NCI-H2029 treated with DMSO at 0.1 percent for 48 hours (cell line): ENCODE data around the gene FOXN3.

Source experiments
- DNase-seq: peaks from one replicate; lab custom pipeline; 2025; lab: John Stamatoyannopoulos, UW

FOXN3 gene

GRCh38 chr14:89430391-89431236, 13.6 kb upstream of the FOXN3 start:
- no peak for DNase-seq

GRCh38 chr14:89429199-89430181, 12.5 kb upstream of the FOXN3 start:
- DNase-seq, result no peak

- no peak for DNase-seq
These were observed 11.6 kb upstream of the FOXN3 start for GRCh38 chr14:89428546-89429198.

- no peak for DNase-seq
These were observed 11.1 kb upstream of the FOXN3 start for GRCh38 chr14:89428173-89428523.

DNA sequence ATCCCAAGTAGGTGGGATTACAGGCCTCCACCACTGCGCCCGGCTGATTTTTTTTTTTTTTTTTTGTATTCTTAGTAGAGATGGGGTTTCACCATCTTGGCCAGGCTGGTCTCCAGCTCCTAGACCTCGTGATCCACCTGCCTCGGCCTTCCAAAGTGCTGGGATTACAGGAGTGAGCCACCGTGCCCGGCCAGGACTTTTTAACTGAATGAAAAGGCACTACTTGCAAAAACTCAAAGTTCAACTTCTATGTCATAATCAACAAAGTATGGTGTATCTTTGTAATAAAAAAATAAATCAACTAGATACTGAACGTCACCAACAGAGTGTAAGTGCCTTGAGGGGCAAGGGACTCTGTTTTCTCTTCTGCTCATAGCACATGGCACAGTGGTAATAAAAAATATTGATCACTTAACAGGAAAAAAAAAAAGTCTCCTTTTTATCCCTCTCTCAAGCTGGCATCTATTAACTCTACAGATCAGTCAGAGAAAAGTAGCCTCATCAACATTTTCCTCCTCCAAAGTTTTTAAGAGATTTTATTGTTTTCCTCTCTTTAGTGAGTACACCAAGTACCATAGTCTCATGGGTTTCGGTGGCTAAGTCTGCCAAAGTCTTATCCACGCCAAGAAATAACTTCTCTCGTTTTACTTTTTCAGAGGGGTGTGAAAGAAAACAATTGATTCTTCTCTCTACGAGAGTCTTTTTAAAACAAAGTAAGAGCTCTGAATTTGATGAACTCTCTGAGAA, 10.6 kb upstream of the FOXN3 start:
- no peak for DNase-seq

DNA sequence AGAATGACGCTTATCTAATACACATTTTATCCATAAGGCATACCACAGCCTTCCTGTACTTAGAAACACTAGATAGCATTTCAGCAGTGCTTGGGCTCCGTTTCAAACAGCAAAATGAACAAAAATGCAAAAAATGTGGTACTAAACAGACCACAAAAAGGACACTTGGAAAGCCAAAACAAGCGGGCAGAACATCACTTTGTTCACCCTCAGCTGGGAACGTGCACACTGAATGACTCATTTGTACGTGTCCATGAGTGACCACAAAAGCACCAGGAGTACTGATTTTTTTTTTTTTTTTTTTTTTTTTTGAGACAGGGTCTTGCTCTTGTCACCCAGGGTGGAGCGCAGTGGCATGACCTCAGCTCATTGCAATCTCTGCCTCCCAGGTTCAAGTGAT, 8.9 kb upstream of the FOXN3 start:
- no peak for DNase-seq

- DNase-seq, result no peak
These were observed 7.2 kb upstream of the FOXN3 start for GRCh38 chr14:89424241-89424640.

DNA sequence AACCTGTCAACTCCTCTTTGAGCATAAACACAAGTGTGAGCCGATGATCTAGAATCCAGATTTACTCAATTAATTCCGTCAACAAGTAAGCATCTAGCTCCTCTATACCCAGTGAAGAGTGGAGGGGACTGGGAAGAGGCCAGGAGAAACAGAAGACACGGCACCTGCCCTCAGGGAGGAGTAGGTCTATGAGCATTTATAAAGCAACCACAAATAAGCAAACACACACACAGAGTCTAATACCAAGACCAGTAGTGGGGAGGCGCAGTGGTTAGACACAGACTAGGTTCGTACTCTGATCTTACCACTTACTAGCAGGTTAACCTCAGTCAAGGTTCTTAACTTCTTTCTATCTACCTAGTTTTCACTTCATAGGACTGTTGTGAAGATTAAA, 5.9 kb upstream of the FOXN3 start:
- DNase-seq, result no peak

GRCh38 chr14:89422181-89422951, 5.3 kb upstream of the FOXN3 start:
- DNase-seq, result no peak

- DNase-seq, result peak; percentile 34
These were observed 3.5 kb upstream of the FOXN3 start for GRCh38 chr14:89420502-89420901.

GRCh38 chr14:89419973-89420482, 3.0 kb upstream of the FOXN3 start:
- DNase-seq, result no peak

GRCh38 chr14:89418976-89419375, 1.9 kb upstream of the FOXN3 start:
- no peak for DNase-seq

DNA sequence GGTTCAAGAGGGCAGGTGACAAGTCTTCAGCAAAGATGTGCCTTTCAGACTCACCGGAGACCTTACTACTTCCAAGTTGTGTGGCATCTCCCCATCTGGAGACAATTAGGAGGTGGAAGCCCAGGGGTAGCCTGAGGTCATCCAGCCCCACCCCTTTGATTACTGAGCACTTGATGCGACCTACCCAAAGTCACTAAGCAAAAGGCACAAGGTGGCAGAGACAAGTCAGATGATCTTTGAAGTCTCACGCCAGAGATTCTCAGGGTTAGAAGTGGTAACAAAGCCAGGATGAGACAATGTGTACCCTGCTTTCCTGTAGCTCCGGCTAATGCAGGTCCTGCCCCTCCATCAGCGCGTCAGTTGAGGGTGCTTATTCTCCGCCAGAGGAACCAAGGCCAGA, 1.4 kb upstream of the FOXN3 start:
- no peak for DNase-seq

GRCh38 chr14:89417465-89418225, 612 bp upstream of the FOXN3 start:
- no peak for DNase-seq

- DNase-seq, result peak; percentile 25
These were observed 734 bp downstream of the FOXN3 start for GRCh38 chr14:89416002-89416995.

- no peak for DNase-seq
These were observed 1.9 kb downstream of the FOXN3 start for GRCh38 chr14:89415159-89415558.

- DNase-seq, result no peak
These were observed 5.1 kb downstream of the FOXN3 start for GRCh38 chr14:89411976-89412375.

GRCh38 chr14:89409961-89410360, 7.1 kb downstream of the FOXN3 start:
- DNase-seq, result no peak
